Measurements from ENCODE around the gene MAB21L3. TPM values are rescaled to one million over a fixed set of nuclear protein-coding genes. Genes with fewer than 3 reads are reported as not detected.
"Not testable (repeated sequence)": the region's sequence is repeated elsewhere in the genome, so short reads cannot be mapped to it uniquely, and the experiment has no call there.

The MAB21L3 gene
- total RNA-seq, 1 experiment from 2014 or later: not detected

DNA sequence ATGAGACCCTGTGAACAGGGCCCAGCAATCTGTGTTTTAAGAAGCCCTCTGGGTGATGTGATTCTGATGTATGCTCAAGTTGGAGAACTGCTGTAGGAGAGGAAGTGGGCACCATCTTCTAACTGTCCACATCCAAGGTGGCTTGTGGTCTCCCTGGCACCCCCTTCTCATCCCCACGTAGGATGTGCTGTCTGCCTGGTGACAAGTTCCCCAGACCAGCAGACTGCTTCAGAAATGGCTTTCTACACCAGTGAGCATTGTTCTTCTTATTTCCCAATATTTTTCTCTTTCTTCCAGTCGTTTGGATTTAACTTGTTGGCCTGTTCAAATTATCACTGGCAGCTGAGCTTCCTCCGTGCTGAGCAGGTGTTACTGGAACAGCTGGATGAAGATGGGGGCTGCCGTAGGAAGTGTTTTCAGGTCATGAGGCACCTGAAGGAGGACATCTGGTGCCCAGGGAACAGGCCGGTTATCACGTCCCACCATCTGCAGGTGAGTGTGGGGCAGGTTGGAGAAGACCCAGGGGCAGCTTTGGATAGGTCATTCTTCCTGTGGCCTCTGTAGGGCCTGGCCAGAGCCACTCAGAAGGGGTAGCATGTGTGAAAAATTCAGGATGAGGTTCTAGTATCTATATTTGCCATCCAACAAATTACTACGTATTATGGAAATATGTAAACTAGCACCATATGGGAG, 16.8 kb downstream of the MAB21L3 start:
- DNase-seq (ENCODE audit: low read depth, low spot score): no peak
- in situ Hi-C loops (cut with HindIII; ENCODE audit: low pct_unique_long_range_greater_than_20kb, low sequenced_read_pairs): no loop called here

- no peak for DNase-seq (ENCODE audit: low read depth, low spot score)
- in situ Hi-C loops (cut with HindIII; ENCODE audit: low pct_unique_long_range_greater_than_20kb, low sequenced_read_pairs): no loop called here
Measured at GRCh38 chr1:116128664-116129063, 17.5 kb downstream of the MAB21L3 start.

DNA sequence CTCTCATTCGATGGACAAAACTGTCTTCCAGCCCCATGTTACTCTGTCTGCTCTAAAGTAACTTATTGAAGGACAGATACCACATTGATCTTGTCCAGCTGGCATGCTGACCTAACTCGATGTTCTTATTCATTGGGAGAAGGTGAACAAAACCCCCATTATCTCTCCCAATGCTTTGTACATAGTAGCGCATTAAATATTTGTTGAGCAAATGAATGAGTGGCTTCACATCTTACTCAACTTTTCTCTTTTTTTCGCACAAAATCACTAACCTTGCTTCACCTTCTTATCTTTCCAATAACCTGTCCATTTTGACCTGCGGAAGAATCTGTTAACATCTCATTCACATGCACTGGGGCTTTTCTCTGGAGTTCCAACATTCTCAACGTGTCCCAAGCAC, 18.3 kb downstream of the MAB21L3 start:
- no peak for DNase-seq (ENCODE audit: low read depth, low spot score)
- in situ Hi-C loops (cut with HindIII; ENCODE audit: low pct_unique_long_range_greater_than_20kb, low sequenced_read_pairs): no loop called here

- in situ Hi-C loops (cut with HindIII; ENCODE audit: low pct_unique_long_range_greater_than_20kb, low sequenced_read_pairs): no loop called here
- DNase-seq (ENCODE audit: low read depth, low spot score): no peak
Measured at GRCh38 chr1:116130356-116130755, 19.2 kb downstream of the MAB21L3 start.

GRCh38 chr1:116131170-116131569, 20.0 kb downstream of the MAB21L3 start:
- in situ Hi-C loops (cut with HindIII; ENCODE audit: low pct_unique_long_range_greater_than_20kb, low sequenced_read_pairs): no loop called here
- DNase-seq (ENCODE audit: low read depth, low spot score): no peak

GRCh38 chr1:116131866-116132605, 20.8 kb downstream of the MAB21L3 start:
- no peak for DNase-seq (ENCODE audit: low read depth, low spot score)
- in situ Hi-C loops (cut with HindIII; ENCODE audit: low pct_unique_long_range_greater_than_20kb, low sequenced_read_pairs): no loop called here

DNA sequence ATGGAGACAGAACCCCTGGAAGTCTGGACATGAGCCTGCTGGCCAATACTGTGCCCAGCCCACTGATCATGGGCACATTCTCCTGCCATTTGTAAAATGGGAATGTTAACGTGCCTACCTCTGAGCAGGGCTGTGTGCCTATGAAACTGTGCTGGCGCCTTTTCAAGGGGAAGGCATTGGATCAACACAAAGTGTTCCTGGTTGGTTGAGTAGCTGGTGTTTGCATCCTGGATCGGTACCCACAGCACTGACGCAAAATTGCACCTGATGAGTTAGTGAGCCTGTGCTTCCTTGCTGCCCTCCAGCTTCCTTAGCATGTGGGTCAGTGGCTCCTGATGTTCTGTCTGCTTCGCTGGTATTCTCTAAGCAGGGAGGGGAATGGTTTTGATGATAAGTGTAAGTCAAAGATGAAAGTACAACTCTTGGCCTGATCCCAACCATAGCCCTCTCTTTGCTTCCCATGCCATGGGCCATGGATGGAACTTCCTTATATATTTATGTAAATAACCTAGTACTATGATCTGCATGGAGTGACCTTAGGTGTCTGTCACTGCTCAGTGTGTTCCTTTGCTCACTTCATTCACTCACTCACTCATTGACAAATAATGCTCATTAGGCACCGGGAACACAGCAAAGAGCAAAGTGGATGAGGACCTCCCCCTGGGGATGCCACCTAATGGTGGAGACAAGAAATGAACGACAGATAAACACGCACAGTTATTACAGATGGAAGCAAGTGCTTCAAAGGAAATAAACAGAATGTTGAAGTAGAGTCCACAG, 22.7 kb downstream of the MAB21L3 start:
- DNase-seq (ENCODE audit: low read depth, low spot score): peak; percentile 41
- in situ Hi-C loops (cut with HindIII; ENCODE audit: low pct_unique_long_range_greater_than_20kb, low sequenced_read_pairs): no loop called here

- no peak for DNase-seq (ENCODE audit: low read depth, low spot score)
- in situ Hi-C loops (cut with HindIII; ENCODE audit: low pct_unique_long_range_greater_than_20kb, low sequenced_read_pairs): no loop called here
Measured at GRCh38 chr1:116134476-116134773, 23.2 kb downstream of the MAB21L3 start.

- in situ Hi-C loops (cut with HindIII; ENCODE audit: low pct_unique_long_range_greater_than_20kb, low sequenced_read_pairs): no loop called here
- DNase-seq (ENCODE audit: low read depth, low spot score): no peak
Measured at GRCh38 chr1:116138277-116138792, 27.1 kb downstream of the MAB21L3 start.

DNA sequence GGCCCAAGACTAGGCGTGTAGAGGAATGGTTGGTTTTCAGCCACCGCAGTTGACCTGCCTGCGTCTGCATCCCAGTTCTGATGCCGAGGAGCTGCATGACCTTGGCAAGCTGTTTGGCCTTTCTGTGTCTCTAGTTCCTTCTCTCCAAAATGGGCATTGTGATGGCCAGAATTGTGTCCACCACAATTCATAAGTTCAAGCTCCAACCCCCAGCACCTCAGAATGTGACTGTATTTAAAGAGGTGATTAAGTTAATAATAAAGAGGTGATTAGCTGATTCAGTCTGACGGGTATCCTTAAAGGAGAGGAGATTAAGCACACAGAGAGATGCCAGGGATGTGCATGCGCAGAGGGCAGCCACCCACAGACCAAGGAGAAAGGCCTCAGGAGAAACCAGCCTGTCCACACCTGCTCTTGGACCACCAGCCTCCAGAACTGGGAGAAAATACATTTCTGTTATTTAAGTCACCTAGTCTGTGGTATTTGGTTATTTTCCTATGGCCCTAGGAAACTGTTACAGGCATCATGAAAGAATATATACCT, 28.5 kb downstream of the MAB21L3 start:
- in situ Hi-C loops (cut with HindIII; ENCODE audit: low pct_unique_long_range_greater_than_20kb, low sequenced_read_pairs): no loop called here

DNA sequence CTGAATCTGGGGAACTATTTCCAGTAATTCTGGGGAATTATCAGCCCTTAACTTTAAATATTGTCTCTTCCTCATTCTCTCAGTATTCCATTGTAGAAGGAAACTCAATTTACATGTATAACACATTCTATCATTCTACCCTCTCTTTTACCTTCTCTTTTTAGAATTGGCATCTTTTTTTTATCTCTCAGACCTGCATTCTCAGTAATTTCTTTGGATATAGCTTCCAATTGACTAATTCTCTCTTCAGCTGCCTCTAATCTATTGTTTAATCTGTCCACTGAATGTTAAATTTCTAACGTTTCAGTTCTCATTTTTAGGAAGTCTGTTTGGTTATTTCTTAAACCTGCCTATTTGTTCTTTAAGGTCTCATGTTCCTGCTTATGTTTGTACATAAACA, 33.0 kb downstream of the MAB21L3 start:
- no peak for DNase-seq (ENCODE audit: low read depth, low spot score)
- in situ Hi-C loops (cut with HindIII; ENCODE audit: low pct_unique_long_range_greater_than_20kb, low sequenced_read_pairs): no loop called here

More for the DNA sequence above, 28.5 kb downstream of the MAB21L3 start:
- no peak for DNase-seq (ENCODE audit: low read depth, low spot score)

GRCh38 chr1:116146447-116147113, 35.4 kb downstream of the MAB21L3 start:
- in situ Hi-C loops (cut with HindIII; ENCODE audit: low pct_unique_long_range_greater_than_20kb, low sequenced_read_pairs); DNase-seq (ENCODE audit: low read depth, low spot score): not testable (repeated sequence)

DNA sequence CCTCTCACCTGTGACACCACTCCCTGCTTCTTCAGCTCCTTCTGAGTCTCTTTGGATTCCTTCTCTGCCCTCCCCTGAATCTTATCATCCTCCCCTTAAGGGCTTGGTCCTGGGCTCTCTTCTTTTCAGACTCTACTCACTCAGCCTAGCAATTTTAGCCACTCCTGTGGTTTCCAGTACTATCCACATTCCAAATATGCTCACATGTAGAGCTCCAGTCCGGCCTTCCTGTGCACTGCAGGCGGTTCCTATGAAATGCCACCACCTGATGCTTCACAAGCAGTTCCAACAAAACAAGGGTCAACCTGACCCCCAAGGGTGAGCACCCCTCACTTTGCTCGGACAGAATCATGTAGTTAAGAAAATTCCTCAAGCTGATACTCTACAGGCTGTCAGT, 35.9 kb downstream of the MAB21L3 start:
- in situ Hi-C loops (cut with HindIII; ENCODE audit: low pct_unique_long_range_greater_than_20kb, low sequenced_read_pairs): no loop called here
- DNase-seq (ENCODE audit: low read depth, low spot score): no peak

GRCh38 chr1:116147972-116148371, 36.8 kb downstream of the MAB21L3 start:
- in situ Hi-C loops (cut with HindIII; ENCODE audit: low pct_unique_long_range_greater_than_20kb, low sequenced_read_pairs): no loop called here
- DNase-seq (ENCODE audit: low read depth, low spot score): no peak

GRCh38 chr1:116148967-116149366, 37.8 kb downstream of the MAB21L3 start:
- in situ Hi-C loops (cut with HindIII; ENCODE audit: low pct_unique_long_range_greater_than_20kb, low sequenced_read_pairs): no loop called here
- DNase-seq (ENCODE audit: low read depth, low spot score): no peak

DNA sequence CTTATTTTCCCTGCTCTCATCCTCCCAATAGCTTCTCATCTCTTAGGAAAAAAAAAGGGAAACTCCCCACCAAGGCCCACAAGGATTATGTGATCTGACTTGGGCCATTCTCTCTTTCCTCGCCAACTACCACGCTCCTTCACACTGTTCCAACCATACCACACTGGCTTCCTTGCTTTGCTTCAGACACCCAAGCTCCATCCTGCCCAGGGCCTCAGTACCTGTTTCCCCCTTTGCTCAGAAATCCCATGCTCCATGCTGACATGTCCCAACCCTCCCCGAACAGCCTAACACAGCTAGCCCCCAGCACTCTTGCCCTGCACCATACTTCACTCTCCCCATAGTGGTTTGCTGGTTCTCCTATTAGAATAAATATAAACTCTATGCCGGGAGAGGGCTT, 39.2 kb downstream of the MAB21L3 start:
- in situ Hi-C loops (cut with HindIII; ENCODE audit: low pct_unique_long_range_greater_than_20kb, low sequenced_read_pairs): no loop called here
- DNase-seq (ENCODE audit: low read depth, low spot score): no peak

- in situ Hi-C loops (cut with HindIII; ENCODE audit: low pct_unique_long_range_greater_than_20kb, low sequenced_read_pairs): no loop called here
- peak; percentile 69 for DNase-seq (ENCODE audit: low read depth, low spot score)
Measured at GRCh38 chr1:116151739-116152576, 40.8 kb downstream of the MAB21L3 start.

All from SK-MEL-5 (cell line).